GM20000 (cell line): ENCODE measurements around the gene XPO5.
"Not testable (repeated sequence)": the region's sequence is repeated elsewhere in the genome, so short reads cannot be mapped to it uniquely, and the experiment has no call there.

Experiments
- DNase-seq: peaks from one replicate; pipeline ENCODE4 v3.0.0; 2012; ENCODE audit warnings: low spot score
- CTCF ChIP-seq: IDR thresholded peaks from 2 replicates; pipeline ENCODE4 v1.5.1; 2012; ENCODE audit warnings: mild to moderate bottlenecking, control low read depth; ENCODE audit errors: extremely low read depth, missing control alignments

The XPO5 gene

DNA sequence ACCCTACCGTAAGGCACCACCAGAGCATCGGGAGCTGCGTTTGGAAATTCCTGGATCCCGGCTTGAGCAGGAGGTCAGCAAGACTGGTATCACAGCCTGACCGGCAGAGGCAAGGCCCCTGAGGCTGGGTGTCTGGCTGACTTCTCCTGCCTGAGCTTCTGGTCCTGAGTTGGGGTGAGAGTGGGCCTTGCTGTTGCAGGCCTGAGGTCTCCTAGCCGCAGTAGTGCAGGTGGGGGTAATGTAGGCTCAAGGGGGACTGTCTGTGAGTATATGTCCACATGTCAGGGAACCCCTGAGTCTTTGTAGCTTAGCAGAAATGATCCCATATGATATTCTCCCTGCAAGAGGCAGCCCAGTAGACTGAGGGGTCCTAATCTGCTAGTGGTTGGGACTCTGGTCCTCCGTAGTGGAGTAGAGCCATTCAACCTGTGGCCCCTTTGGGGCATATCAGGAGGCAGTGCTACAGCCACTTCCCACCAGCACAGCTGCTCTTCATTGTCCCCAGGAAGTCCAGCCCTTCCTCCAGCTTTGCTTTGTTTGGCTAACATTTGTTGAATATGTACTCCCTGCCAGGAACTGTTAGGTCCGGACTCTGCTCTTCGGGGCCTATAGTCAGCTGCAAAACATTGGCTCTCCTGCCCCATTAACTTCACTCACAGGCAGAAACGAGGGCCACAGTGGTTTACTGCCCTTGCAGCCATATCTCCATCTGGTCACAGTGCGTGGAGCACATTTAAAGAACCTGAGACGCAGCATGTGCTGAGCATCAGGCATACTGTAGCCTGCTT, 76.6 kb downstream of the XPO5 start:
- no peak for DNase-seq
- no peak for TF ChIP-seq CTCF

DNA sequence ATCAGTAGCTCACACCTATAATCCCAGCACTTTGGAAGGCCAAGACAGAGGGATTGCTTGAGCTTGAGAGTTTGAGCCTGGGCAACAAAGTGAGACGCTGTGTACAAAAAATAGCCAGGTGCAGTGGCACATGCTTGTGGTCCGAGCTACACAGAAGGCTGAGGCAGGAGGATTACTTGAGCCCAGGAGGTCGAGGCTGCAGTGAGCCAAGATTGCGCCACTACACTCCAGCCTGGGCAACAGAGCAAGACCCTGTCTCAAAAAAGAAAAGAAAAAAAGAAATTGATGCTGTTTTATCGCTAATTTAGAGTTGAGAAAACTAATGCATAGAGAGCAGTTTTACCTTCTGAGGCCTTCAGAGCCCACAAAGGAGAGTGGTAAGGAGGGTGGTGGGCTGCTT, 77.5 kb downstream of the XPO5 start:
- DNase-seq = not testable (repeated sequence)

DNA sequence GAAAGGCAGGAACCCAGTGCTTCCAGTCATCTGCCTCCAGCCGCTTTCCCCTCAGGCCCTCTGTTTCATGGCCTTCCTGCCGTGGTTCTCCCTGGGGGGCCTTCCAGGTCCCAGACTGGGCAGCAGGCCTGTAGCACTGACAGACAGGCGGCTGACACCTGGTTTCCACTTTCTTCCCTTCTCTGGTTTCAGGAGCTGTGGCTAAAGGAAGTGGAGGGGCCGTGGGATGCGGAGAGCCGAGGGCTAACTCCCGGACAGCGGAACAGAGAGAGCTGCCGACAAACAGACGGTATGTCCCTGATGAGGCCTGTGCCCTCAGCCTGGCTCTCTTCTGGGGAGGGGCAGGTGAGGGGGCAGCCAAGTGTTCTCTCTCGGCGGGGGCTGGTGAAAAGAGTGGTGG, 78.1 kb downstream of the XPO5 start:
- no peak for TF ChIP-seq CTCF
- no peak for DNase-seq

- DNase-seq = no peak
- TF ChIP-seq CTCF = no peak
Measured at GRCh38 chr6:43497129-43497396, 78.8 kb downstream of the XPO5 start.

GRCh38 chr6:43496370-43497128, 79.3 kb downstream of the XPO5 start:
- TF ChIP-seq CTCF = peak; percentile 50

DNA sequence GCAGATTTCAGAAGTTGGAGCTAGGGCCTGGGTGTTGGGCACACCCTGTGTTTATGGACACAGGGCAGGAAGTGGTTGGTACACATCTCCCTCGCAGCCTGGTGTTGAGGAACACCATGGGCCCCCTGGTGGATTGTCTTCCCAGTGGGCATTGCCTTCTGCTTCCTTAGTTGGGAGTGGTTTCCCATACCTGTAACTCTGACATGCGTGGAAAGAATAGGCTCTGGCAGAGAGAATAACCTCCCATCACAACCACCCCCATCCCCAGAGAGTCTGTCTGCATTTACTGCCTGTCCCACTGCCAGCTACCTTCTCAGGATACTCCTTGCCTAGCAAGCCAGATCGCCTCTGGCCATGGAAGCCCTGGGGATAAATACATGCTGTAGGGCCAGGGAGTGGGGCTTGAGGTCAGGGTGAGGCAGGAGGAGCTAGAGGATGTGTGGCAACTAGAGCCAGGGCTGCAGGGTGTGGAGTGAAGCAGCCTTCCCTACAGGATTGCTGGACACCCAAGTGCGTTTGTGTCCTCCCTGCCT, 80.4 kb downstream of the XPO5 start:
- TF ChIP-seq CTCF = peak; percentile 10
- no peak for DNase-seq

More at GRCh38 chr6:43496370-43497128, 79.3 kb downstream of the XPO5 start:
- peak; percentile 54 for DNase-seq

DNA sequence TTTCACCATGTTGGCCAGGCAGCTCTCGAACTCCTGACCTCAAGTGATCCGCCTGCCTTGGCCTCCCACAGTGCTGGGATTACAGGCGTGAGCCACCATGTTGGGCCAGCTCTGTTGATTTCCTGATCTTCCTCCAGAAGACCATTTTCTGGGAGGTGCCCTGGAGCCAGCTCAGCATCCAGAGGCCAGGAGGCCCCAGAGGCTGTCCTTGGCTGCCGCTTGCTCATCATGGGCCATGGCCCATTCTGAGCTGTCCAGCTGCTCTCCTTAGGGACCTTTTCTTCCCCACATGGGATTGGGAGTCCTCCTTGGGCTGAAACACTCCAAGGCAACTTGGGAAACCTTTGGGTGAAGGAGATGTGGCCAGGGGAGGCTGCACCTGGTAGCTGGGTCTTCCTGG, 81.1 kb downstream of the XPO5 start:
- no peak for DNase-seq
- no peak for TF ChIP-seq CTCF
